Panc1 (cell line): ENCODE results near the gene BCAS3. TPM values are rescaled to one million over a fixed set of nuclear protein-coding genes. Genes with fewer than 3 reads are reported as not detected.

Source experiments
- ATAC-seq: fragments of 200-7000 bp; cut with Tn5 transposase; 2 replicates; pipeline ENCODE4 v1.9.1; 2020; ENCODE audit warnings: mild to moderate bottlenecking, moderate library complexity
- BruUV-seq: library from RNA; stranded (reverse); fragments of 400-500 nt; replicated peaks from 2 replicates; lab custom pipeline; 2021; lab: Mats Ljungman, UMichigan
- CTCF ChIA-PET: fragments of 300-600 bp; sonication (Branson Sonifier 250); formaldehyde crosslinking; loops from one replicate; lab custom pipeline; 2022; ENCODE audit warnings: antibody characterized with exemption; lab: Charles Lee
- POLR2A ChIA-PET: fragments of 300-600 bp; sonication (Branson Sonifier 250); formaldehyde crosslinking; loops from one replicate; lab custom pipeline; 2022; ENCODE audit warnings: antibody characterized with exemption; lab: Charles Lee
- DNase-seq: peaks from one replicate; pipeline ENCODE4 v3.0.0-alpha.2; 2010; ENCODE audit warnings: low read depth, low spot score
- H3K27ac ChIP-seq: 2 replicates; pipeline ENCODE4 v1.5.1; 2011; ENCODE audit warnings: mild to moderate bottlenecking, low read length, inconsistent platforms
- H3K27me3 ChIP-seq: fragments of 200-500 bp; sonication (Bioruptor generic); 2 replicates; pipeline ENCODE4 v1.6.0; 2014; ENCODE audit warnings: low read length, inconsistent platforms; ENCODE audit not compliant: control insufficient read depth, insufficient read depth
- H3K36me3 ChIP-seq: fragments of 200-500 bp; sonication (Bioruptor generic); 2 replicates; pipeline ENCODE4 v1.5.1; 2014; ENCODE audit warnings: inconsistent platforms, mild to moderate bottlenecking, low read length, moderate library complexity; ENCODE audit not compliant: control insufficient read depth, insufficient read depth
- H3K4me1 ChIP-seq: 2 replicates; pipeline ENCODE4 v1.5.1; 2011; ENCODE audit warnings: inconsistent platforms, mild to moderate bottlenecking, low read length, moderate library complexity; ENCODE audit not compliant: control insufficient read depth, insufficient read depth
- H3K4me3 ChIP-seq, 2 experiments: 2 replicates each; pipeline ENCODE4 v1.5.1; 2011 to 2012; ENCODE audit warnings: low read depth in 2 of 2, low read length in 2 of 2, mild to moderate bottlenecking in 2 of 2, inconsistent platforms in 1 of 2, moderate library complexity in 1 of 2
- H3K9me3 ChIP-seq: fragments of 200-500 bp; sonication (Bioruptor generic); 2 replicates; pipeline ENCODE4 v1.5.1; 2014; ENCODE audit warnings: low read depth, mild to moderate bottlenecking, inconsistent platforms, low read length, moderate library complexity; ENCODE audit not compliant: control insufficient read depth, insufficient read depth
- POLR2AphosphoS5 ChIP-seq: IDR thresholded peaks from 2 replicates; pipeline ENCODE4 v1.6.1; 2012; ENCODE audit warnings: mild to moderate bottlenecking, low read depth, low read length, moderate library complexity
- SIN3A ChIP-seq: IDR thresholded peaks from 2 replicates; pipeline ENCODE4 v1.6.1; 2012; ENCODE audit warnings: low read depth, mild to moderate bottlenecking, low read length, moderate library complexity, borderline replicate concordance; ENCODE audit not compliant: insufficient read depth
- TCF7L2 ChIP-seq: IDR thresholded peaks from 2 replicates; pipeline ENCODE4 v1.6.1; 2011; ENCODE audit warnings: mild to moderate bottlenecking, low read depth, low read length, inconsistent platforms
- in situ Hi-C: cut with HindIII; loops from 2 replicates; pipeline ENCODE4 v1.10.0; 2016; ENCODE audit warnings: low sequenced_read_pairs, low pct_unique_long_range_greater_than_20kb
- intact Hi-C: fragments of 100-400 bp; cut with micrococcal nuclease; formaldehyde crosslinking; loops from one replicate; pipeline ENCODE4 v1.10.0; 2022; ENCODE audit not compliant: unreplicated experiment
- total RNA-seq: library from RNA; stranded (reverse); gene quantifications from one replicate; pipeline ENCODE4 v1.2.1, GENCODE V29; 2021; ENCODE audit not compliant: unreplicated experiment
- TF ChIP-seq, protein P1 (sequence below), 2 experiments: IDR thresholded peaks; 2 replicates each; pipeline ENCODE4 v1.6.1; 2011 to 2012; ENCODE audit warnings: low read depth in 2 of 2, control low read depth in 1 of 2, low read length in 1 of 2, mild to moderate bottlenecking in 1 of 2, moderate library complexity in 1 of 2; ENCODE audit not compliant: insufficient read depth in 1 of 2
- TF ChIP-seq, protein P2 (sequence below): fragments of 450-650 bp; IDR thresholded peaks from 2 replicates; pipeline ENCODE4 v1.5.1; 2017; ENCODE audit warnings: mild to moderate bottlenecking

Gene BCAS3
- total RNA-seq, 1 experiment from 2014 or later, result 9.3 TPM

DNA sequence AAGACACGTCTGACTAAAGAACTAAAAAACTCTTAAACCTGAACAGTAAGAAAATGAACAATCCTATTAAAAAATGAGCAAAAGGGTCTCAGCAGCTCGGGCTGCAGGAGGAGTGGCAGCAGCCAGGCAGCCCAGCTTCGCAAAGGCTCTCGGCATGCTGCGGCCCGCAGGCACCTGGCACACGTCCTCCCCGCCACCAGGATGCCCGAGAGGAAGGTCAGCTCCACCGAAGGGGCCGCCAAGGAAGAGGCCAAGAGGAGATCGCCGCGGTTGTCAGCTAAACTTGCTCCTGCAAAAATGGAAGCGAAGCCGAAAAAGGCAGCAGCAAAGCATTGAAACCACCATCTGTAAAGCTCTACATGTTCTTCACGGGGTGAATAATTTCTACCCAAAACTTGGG lies 173.5 kb downstream of the BCAS3 start:
- H3K27me3 ChIP-seq, result no peaks in the 10 kb centered on the region
- H3K27ac ChIP-seq, result no peak overlapping the region
- CTCF ChIA-PET, result no interaction called here
- H3K4me3 ChIP-seq, result no peak overlapping the region
- POLR2A ChIA-PET, result no interaction called here
- H3K4me1 ChIP-seq, result no peaks in the 10 kb centered on the region
- intact Hi-C loops (no loop called here), in situ Hi-C loops (no loop called here)
- H3K36me3 ChIP-seq, result no peaks in the 10 kb centered on the region
- ATAC-seq (no peak), DNase-seq (no peak)
- no TSS peak for BruUV-seq
- H3K9me3 ChIP-seq, result no peaks in the 10 kb centered on the region
- TF ChIP-seq TCF7L2 (no peak), POLR2AphosphoS5 (no peak), SIN3A (no peak)
- TF ChIP-seq, protein P1, sequence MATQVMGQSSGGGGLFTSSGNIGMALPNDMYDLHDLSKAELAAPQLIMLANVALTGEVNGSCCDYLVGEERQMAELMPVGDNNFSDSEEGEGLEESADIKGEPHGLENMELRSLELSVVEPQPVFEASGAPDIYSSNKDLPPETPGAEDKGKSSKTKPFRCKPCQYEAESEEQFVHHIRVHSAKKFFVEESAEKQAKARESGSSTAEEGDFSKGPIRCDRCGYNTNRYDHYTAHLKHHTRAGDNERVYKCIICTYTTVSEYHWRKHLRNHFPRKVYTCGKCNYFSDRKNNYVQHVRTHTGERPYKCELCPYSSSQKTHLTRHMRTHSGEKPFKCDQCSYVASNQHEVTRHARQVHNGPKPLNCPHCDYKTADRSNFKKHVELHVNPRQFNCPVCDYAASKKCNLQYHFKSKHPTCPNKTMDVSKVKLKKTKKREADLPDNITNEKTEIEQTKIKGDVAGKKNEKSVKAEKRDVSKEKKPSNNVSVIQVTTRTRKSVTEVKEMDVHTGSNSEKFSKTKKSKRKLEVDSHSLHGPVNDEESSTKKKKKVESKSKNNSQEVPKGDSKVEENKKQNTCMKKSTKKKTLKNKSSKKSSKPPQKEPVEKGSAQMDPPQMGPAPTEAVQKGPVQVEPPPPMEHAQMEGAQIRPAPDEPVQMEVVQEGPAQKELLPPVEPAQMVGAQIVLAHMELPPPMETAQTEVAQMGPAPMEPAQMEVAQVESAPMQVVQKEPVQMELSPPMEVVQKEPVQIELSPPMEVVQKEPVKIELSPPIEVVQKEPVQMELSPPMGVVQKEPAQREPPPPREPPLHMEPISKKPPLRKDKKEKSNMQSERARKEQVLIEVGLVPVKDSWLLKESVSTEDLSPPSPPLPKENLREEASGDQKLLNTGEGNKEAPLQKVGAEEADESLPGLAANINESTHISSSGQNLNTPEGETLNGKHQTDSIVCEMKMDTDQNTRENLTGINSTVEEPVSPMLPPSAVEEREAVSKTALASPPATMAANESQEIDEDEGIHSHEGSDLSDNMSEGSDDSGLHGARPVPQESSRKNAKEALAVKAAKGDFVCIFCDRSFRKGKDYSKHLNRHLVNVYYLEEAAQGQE (IDR thresholded peaks at IDR 0.05; ENCODE audit: insufficient read depth in 1 of 2, low read depth in 2 of 2, low read length in 1 of 2), result no peak
- TF ChIP-seq, protein P2, sequence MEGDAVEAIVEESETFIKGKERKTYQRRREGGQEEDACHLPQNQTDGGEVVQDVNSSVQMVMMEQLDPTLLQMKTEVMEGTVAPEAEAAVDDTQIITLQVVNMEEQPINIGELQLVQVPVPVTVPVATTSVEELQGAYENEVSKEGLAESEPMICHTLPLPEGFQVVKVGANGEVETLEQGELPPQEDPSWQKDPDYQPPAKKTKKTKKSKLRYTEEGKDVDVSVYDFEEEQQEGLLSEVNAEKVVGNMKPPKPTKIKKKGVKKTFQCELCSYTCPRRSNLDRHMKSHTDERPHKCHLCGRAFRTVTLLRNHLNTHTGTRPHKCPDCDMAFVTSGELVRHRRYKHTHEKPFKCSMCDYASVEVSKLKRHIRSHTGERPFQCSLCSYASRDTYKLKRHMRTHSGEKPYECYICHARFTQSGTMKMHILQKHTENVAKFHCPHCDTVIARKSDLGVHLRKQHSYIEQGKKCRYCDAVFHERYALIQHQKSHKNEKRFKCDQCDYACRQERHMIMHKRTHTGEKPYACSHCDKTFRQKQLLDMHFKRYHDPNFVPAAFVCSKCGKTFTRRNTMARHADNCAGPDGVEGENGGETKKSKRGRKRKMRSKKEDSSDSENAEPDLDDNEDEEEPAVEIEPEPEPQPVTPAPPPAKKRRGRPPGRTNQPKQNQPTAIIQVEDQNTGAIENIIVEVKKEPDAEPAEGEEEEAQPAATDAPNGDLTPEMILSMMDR, result no peak

DNA sequence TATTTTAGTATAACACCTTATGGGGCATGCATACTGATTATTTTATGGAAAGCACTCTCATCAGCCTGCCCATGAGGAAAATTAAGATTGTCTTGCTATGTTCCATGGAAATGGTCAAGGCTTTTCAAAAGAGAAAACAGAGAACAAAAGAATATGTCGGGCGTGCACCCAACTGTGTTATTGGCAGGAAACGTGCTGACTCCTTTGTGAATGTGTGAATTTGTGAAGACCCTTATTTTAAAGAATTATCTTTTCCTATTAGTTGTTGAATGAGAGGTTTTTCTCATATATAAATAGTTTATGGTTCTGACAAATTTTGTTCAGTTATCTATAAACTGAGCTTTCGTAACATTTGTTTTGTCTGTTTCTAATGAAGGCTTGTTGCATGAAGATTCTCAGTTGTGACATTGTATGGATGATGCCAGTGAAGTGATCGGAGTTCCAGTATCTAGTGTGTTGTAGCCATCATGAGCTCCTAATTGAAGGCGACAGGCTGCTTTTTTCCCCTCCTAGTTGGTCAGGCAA lies 180.0 kb downstream of the BCAS3 start:
- BruUV-seq, result no TSS peak
- ChIA-PET POLR2A (no interaction called here), CTCF (no interaction called here)

More for the DNA sequence above, 180.0 kb downstream of the BCAS3 start:
- TF ChIP-seq, protein P1 (IDR thresholded peaks at IDR 0.05; ENCODE audit: insufficient read depth in 1 of 2, low read depth in 2 of 2, low read length in 1 of 2), result no peak
- TF ChIP-seq TCF7L2, result no peak
- TF ChIP-seq SIN3A, result no peak
- TF ChIP-seq POLR2AphosphoS5, result no peak
- TF ChIP-seq, protein P2, result no peak
- H3K27ac ChIP-seq, result no peak overlapping the region
- no peaks in the 10 kb centered on the region for H3K36me3 ChIP-seq
- ATAC-seq (no peak), DNase-seq (no peak)
- intact Hi-C loops, result no loop called here
- no peaks in the 10 kb centered on the region for H3K9me3 ChIP-seq
- H3K27me3 ChIP-seq, result no peaks in the 10 kb centered on the region
- in situ Hi-C loops, result no loop called here
- no peaks in the 10 kb centered on the region for H3K4me1 ChIP-seq
- no peak overlapping the region for H3K4me3 ChIP-seq
